Coronary artery (tissue), 2 donors: Measurements from ENCODE around the gene PIGQ.

ENCODE experiments used
- DNase-seq: peaks from one replicate; pipeline ENCODE4 v3.0.0-alpha.2; 2017; ENCODE audit warnings: low spot score
- H3K27ac ChIP-seq, 2 donors: fragments of 200-600 bp; sonication (generic); one replicate each; pipeline ENCODE4 v1.5.1; 2016 to 2019
- H3K4me3 ChIP-seq: fragments of 200-600 bp; sonication (generic); 2 replicates; pipeline ENCODE4 v1.5.1; 2016; ENCODE audit warnings: mild to moderate bottlenecking, moderate library complexity
- TF ChIP-seq, protein P1 (sequence below): fragments of 200-600 bp; sonication (generic); IDR thresholded peaks from one replicate; pipeline ENCODE4 v1.5.1; 2019; ENCODE audit warnings: antibody characterized with exemption

Gene PIGQ

DNA sequence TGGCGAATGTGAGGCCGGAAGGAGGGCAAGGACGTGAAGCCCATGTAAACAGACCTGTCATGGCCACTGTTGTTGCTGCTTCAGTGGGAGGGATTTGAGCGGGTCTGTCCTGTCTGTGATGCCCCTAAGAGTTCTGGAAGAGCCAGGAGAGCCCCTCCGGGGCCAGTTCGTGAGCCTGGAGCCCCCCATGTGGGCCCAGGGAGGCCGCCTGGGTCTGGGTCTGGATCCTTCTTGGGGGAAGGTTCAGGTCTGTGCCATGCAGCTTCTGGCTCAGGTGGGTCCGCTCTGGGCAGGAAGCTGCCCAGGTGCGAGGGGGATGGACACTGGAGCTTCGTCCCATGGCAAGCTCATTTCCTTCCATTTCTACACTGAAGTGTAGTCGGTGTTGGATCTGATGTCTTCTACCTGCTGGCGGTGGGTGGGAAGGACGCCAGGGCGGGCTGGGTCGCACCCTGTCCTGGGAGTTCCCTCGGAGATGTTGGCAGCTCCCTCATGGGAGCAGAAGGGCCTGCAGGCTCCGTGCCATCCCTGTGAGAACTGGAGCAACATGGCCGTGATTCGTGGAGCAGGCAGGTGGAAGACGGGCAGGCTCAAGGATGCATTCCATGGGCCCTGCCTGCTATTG, 49.8 kb downstream of the PIGQ start:
- Histone ChIP-seq H3K4me3 (no peak overlapping the region), H3K27ac (no peak overlapping the region)
- DNase-seq, result no peak
- TF ChIP-seq, protein P1, sequence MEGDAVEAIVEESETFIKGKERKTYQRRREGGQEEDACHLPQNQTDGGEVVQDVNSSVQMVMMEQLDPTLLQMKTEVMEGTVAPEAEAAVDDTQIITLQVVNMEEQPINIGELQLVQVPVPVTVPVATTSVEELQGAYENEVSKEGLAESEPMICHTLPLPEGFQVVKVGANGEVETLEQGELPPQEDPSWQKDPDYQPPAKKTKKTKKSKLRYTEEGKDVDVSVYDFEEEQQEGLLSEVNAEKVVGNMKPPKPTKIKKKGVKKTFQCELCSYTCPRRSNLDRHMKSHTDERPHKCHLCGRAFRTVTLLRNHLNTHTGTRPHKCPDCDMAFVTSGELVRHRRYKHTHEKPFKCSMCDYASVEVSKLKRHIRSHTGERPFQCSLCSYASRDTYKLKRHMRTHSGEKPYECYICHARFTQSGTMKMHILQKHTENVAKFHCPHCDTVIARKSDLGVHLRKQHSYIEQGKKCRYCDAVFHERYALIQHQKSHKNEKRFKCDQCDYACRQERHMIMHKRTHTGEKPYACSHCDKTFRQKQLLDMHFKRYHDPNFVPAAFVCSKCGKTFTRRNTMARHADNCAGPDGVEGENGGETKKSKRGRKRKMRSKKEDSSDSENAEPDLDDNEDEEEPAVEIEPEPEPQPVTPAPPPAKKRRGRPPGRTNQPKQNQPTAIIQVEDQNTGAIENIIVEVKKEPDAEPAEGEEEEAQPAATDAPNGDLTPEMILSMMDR, result no peak

DNA sequence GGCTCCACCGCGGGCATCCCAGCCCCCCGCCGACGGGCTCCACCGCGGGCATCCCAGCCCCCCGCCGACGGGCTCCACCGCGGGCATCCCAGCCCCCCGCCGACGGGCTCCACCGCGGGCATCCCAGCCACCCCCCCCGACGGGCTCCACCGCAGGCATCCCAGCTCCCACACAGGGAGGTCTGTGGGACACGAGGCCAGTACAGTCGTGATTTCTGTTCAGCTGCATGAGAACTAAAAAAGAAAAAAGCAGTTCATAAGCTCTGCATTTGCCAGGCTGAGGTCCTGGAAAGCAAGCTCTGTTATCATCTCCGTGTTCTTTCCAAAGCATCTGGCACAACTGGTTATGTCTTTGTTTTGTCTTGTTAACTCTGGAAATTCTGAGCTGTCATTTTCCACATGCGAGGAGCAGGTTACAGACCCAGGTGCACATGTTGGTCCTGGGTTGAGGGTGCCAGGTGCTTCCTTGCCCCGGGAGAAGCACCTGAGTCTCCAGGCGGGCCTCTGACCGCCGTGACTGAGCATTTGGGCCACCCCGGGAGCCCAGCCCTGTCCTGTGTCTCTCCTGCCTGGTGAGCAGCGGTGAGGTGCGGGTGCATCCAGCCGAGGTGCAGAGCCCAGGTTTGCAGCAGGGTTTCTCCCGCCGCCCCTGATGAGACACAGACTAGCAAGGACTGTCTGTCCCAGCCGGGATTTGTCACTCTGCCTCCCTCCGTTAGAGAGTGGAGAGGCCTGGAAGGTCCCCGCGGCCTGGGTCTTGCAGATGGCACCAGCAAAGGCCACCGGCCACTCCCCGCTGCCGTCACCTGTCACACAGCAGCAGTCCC, 51.1 kb downstream of the PIGQ start:
- DNase-seq, result no peak
- no peak overlapping the region for H3K4me3 ChIP-seq
- TF ChIP-seq, protein P1, result no peak
- no peak overlapping the region for H3K27ac ChIP-seq

DNA sequence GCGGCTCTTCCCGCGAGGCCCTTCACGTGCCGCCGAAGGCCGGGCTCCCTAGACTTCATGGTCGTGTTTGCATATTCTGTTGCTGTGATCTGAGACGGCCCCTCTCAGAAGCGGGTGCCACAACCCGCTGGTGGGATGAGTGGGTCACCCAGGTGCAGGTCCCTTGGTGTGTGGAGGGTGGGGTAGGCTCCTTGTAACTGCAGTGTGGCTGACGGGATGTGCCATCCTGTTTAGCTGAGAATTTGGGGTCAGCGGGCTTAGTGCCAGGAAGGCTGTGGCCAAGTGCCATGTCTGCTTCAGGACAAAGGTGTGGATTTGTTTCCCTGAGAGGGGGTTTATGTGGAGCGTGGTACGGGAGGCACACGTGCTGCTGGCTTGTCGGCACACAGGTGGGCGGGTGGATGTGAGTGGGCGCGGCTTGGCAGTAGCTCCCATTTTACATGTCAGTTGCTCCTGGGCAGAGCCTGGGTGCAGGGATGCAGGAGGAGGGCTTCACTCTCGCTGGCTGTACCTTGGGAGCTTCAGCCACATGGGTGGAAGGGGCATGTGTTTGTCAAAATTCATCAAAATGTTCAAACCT, 51.8 kb downstream of the PIGQ start:
- TF ChIP-seq, protein P1, result no peak
- DNase-seq, result no peak
- Histone ChIP-seq H3K27ac (no peak overlapping the region), H3K4me3 (no peak overlapping the region)

DNA sequence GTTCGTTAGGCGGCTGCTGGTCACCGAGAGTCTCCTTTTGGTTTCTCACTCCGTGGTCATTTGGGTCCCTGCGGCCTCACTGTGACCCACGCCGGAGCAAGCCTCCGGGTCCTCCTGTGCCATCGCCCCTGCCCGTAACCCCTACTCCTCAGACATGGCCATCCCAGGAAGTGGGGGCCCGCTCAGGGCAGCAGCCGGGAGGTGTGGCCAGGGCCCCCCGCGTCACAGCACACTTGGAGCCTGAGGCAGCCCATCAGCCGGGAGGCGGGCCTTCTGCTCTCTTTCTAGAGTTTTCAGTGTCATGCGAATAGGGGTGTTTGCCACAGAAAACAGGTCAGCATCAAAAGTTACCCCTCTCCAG, 53.1 kb downstream of the PIGQ start:
- no peak overlapping the region for H3K4me3 ChIP-seq
- TF ChIP-seq, protein P1, result no peak
- DNase-seq, result no peak
- no peak overlapping the region for H3K27ac ChIP-seq

DNA sequence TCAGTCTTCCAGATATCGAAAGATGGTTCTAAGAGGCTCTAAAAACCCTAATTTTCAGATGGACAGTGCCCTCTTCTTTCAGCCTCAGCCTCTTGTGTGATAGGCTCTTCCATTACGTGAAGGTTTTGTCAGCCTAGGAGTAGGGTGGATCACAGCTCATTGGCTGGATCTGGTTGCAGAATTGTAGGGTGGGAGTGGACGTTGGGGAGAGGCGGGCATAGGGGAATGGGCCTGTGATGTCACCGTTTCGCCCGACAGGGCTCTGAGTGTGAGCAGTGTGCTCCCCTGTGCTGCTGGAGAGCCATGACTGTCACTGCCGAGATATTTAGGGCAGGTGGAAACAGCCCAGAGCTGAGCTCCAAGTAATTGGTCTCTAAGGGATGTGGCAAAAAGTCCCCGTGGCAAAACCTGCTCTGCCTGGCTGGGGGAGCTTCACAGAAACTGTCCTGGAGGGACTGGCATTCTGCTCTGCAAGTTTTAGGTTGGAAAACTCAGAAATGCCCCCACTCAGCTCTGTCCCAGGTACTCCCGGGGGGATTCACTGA, 54.8 kb downstream of the PIGQ start:
- H3K27ac ChIP-seq, result no peak overlapping the region
- no peak for DNase-seq
- no peak overlapping the region for H3K4me3 ChIP-seq
- TF ChIP-seq, protein P1, result no peak

DNA sequence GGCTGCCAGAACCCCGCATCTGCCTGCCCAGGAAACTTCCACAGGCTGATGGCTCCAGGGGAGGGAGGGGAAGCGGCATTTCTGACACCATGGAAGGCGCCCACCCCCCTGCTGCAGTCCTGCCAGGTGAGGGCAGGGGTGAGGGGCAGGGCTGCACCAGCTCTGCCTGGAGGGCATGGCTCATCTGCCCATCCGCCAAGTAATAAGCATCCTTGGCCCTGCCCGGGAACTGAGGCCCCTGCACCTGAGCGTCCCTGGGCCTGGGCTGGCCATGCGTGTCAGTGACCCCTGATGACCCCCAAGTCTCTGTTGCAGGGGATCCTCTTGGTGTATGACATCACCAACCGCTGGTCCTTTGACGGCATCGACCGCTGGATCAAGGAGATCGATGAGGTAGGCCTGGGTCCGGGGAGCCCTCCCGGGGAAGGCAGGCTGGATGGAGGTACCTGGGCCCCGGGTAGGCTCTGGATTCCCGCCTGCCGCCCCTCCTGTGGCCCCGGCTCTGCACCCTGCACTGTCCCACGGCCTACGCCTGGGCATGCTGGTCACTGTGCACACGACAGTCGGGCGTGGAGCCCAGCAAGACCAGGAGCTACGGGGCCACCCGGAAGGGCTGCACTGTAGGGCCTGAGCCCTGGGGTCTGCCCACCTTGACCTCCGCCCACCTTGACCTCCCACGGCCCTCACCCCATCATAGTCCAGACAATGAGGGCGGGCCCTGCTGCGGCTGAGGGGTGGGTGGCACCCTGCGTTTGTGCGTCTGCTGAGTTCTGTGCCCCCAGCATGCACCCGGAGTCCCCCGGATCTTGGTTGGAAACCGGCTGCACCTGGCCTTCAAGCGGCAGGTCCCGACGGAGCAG, 55.6 kb downstream of the PIGQ start:
- no peak for DNase-seq
- Histone ChIP-seq H3K4me3 (no peak overlapping the region), H3K27ac (no peak overlapping the region)
- TF ChIP-seq, protein P1, result no peak
